ENCODE measurements around the gene HIGD2B.
"Not testable (repeated sequence)": the region's sequence is repeated elsewhere in the genome, so short reads cannot be mapped to it uniquely, and the experiment has no call there.

Gene HIGD2B

GRCh38 chr15:72680931-72681330 lies 5.1 kb downstream of the HIGD2B start:
- in situ Hi-C loops (cut with MboI; ENCODE audit: low pct_unique_long_range_greater_than_20kb, low sequenced_read_pairs, unreplicated experiment), result no loop called here
- no peak for TF ChIP-seq CTCF (IDR thresholded peaks at IDR 0.05; ENCODE audit: extremely low read depth, insufficient read depth, missing control alignments)
- no peak for DNase-seq (ENCODE audit: low spot score)

GRCh38 chr15:72676838-72677237 lies 9.1 kb downstream of the HIGD2B start:
- DNase-seq (ENCODE audit: low spot score), result no peak
- no peak for TF ChIP-seq CTCF (IDR thresholded peaks at IDR 0.05; ENCODE audit: extremely low read depth, insufficient read depth, missing control alignments)

GRCh38 chr15:72671525-72671924 lies 14.5 kb downstream of the HIGD2B start:
- in situ Hi-C loops (cut with MboI; ENCODE audit: low pct_unique_long_range_greater_than_20kb, low sequenced_read_pairs, unreplicated experiment), result no loop called here
- TF ChIP-seq CTCF (IDR thresholded peaks at IDR 0.05; ENCODE audit: extremely low read depth, insufficient read depth, missing control alignments), result peak; percentile 1
- DNase-seq (ENCODE audit: low spot score), result no peak

More at GRCh38 chr15:72676838-72677237, 9.1 kb downstream of the HIGD2B start:
- in situ Hi-C loops (cut with MboI; ENCODE audit: low pct_unique_long_range_greater_than_20kb, low sequenced_read_pairs, unreplicated experiment), result no loop called here

- peak; percentile 69 for TF ChIP-seq CTCF (IDR thresholded peaks at IDR 0.05; ENCODE audit: extremely low read depth, insufficient read depth, missing control alignments)
- DNase-seq (ENCODE audit: low spot score), result peak; percentile 63
- in situ Hi-C loops (cut with MboI; ENCODE audit: low pct_unique_long_range_greater_than_20kb, low sequenced_read_pairs, unreplicated experiment), result not testable (repeated sequence)
Measured at GRCh38 chr15:72670656-72671352, 15.2 kb downstream of the HIGD2B start.

GRCh38 chr15:72669803-72670202 lies 16.2 kb downstream of the HIGD2B start:
- in situ Hi-C loops (cut with MboI; ENCODE audit: low pct_unique_long_range_greater_than_20kb, low sequenced_read_pairs, unreplicated experiment); DNase-seq (ENCODE audit: low spot score): not testable (repeated sequence)

- in situ Hi-C loops (cut with MboI; ENCODE audit: low pct_unique_long_range_greater_than_20kb, low sequenced_read_pairs, unreplicated experiment); DNase-seq (ENCODE audit: low spot score): not testable (repeated sequence)
Measured at GRCh38 chr15:72665706-72666105, 20.3 kb downstream of the HIGD2B start.

- DNase-seq (ENCODE audit: low spot score); in situ Hi-C loops (cut with MboI; ENCODE audit: low pct_unique_long_range_greater_than_20kb, low sequenced_read_pairs, unreplicated experiment): not testable (repeated sequence)
Measured at GRCh38 chr15:72663931-72664330, 22.1 kb downstream of the HIGD2B start.

GRCh38 chr15:72661081-72661480 lies 24.9 kb downstream of the HIGD2B start:
- in situ Hi-C loops (cut with MboI; ENCODE audit: low pct_unique_long_range_greater_than_20kb, low sequenced_read_pairs, unreplicated experiment); DNase-seq (ENCODE audit: low spot score): not testable (repeated sequence)

- in situ Hi-C loops (cut with MboI; ENCODE audit: low pct_unique_long_range_greater_than_20kb, low sequenced_read_pairs, unreplicated experiment); DNase-seq (ENCODE audit: low spot score): not testable (repeated sequence)
Measured at GRCh38 chr15:72656014-72656413, 30.0 kb downstream of the HIGD2B start.

GRCh38 chr15:72654397-72654796 lies 31.6 kb downstream of the HIGD2B start, which contains the start of gene GOLGA6B:
Gene GOLGA6B (plus strand): TSS chr15:72654697. CDS start chr15:72654738, 41 bp downstream.
- DNase-seq (ENCODE audit: low spot score); in situ Hi-C loops (cut with MboI; ENCODE audit: low pct_unique_long_range_greater_than_20kb, low sequenced_read_pairs, unreplicated experiment): not testable (repeated sequence)

GRCh38 chr15:72648631-72649253 lies 37.2 kb downstream of the HIGD2B start:
- DNase-seq (ENCODE audit: low spot score); in situ Hi-C loops (cut with MboI; ENCODE audit: low pct_unique_long_range_greater_than_20kb, low sequenced_read_pairs, unreplicated experiment): not testable (repeated sequence)

- in situ Hi-C loops (cut with MboI; ENCODE audit: low pct_unique_long_range_greater_than_20kb, low sequenced_read_pairs, unreplicated experiment); DNase-seq (ENCODE audit: low spot score): not testable (repeated sequence)
Measured at GRCh38 chr15:72642271-72642670, 43.7 kb downstream of the HIGD2B start.
